ENCODE measurements around the gene GGTLC1.

Gene GGTLC1

GRCh38 chr20:23988561-23988960 lies at the start of gene GGTLC1:
Gene GGTLC1, minus strand, starts transcription at chr20:23988779. Its CDS starts 2,168 bp downstream, at chr20:23986611.
- no peak for DNase-seq

- no peak for DNase-seq
Observed at GRCh38 chr20:24034820-24035219, 46.2 kb upstream of the GGTLC1 start.

GRCh38 chr20:24033565-24033964 lies 45.0 kb upstream of the GGTLC1 start:
- DNase-seq = no peak

GRCh38 chr20:24033151-24033550 lies 44.6 kb upstream of the GGTLC1 start:
- DNase-seq = no peak

GRCh38 chr20:24032400-24032898 lies 43.9 kb upstream of the GGTLC1 start:
- DNase-seq = no peak

- DNase-seq = peak in 3 of 56 donors; percentile 2 to 9 (median 4)
Observed at GRCh38 chr20:24027229-24027628, 38.6 kb upstream of the GGTLC1 start.

- DNase-seq = no peak
Observed at GRCh38 chr20:24022621-24023180, 34.1 kb upstream of the GGTLC1 start.

- DNase-seq = no peak
Observed at GRCh38 chr20:24018796-24019195, 30.2 kb upstream of the GGTLC1 start.

GRCh38 chr20:24017458-24017755 lies 28.8 kb upstream of the GGTLC1 start:
- DNase-seq = no peak

- DNase-seq = peak in 1 of 56 donors; percentile 2
Observed at GRCh38 chr20:24016607-24017457, 28.3 kb upstream of the GGTLC1 start.

GRCh38 chr20:24013953-24014352 lies 25.4 kb upstream of the GGTLC1 start:
- DNase-seq = peak in 8 of 56 donors; percentile 2 to 32 (median 13)

GRCh38 chr20:24011282-24011681 lies 22.7 kb upstream of the GGTLC1 start:
- no peak for DNase-seq

GRCh38 chr20:24007758-24008157 lies 19.2 kb upstream of the GGTLC1 start:
- DNase-seq = peak in 1 of 56 donors; percentile 10

GRCh38 chr20:24007073-24007595 lies 18.6 kb upstream of the GGTLC1 start:
- DNase-seq = peak in 17 of 56 donors; percentile 6 to 62 (median 26)

- peak in 1 of 56 donors; percentile 40 for DNase-seq
Observed at GRCh38 chr20:24006626-24007025, 18.0 kb upstream of the GGTLC1 start.

GRCh38 chr20:24004471-24004870 lies 15.9 kb upstream of the GGTLC1 start:
- DNase-seq = no peak

GRCh38 chr20:24002896-24003295 lies 14.3 kb upstream of the GGTLC1 start:
- DNase-seq = no peak

- DNase-seq = no peak
Observed at GRCh38 chr20:24001712-24002405, 13.3 kb upstream of the GGTLC1 start.

GRCh38 chr20:23998844-23999243 lies 10.3 kb upstream of the GGTLC1 start:
- DNase-seq = no peak

GRCh38 chr20:23998392-23998791 lies 9.8 kb upstream of the GGTLC1 start:
- DNase-seq = no peak

- peak in 30 of 56 donors; percentile 3 to 74 (median 24) for DNase-seq
Observed at GRCh38 chr20:23995905-23996666, 7.5 kb upstream of the GGTLC1 start.
